ENCODE measurements around the gene PTMS.

Gene PTMS

GRCh38 chr12:6752167-6752920, 13.8 kb upstream of the PTMS start:
- no peak for DNase-seq (ENCODE audit: low read depth in 1 of 2, low spot score in 1 of 2)

- peak; percentile 94 to 96 for DNase-seq (ENCODE audit: low read depth in 1 of 2, low spot score in 1 of 2)
Observed at GRCh38 chr12:6752921-6753771, 13.0 kb upstream of the PTMS start, which contains the start of gene MLF2. MLF2 (minus strand) TSS chr12:6753141; CDS start chr12:6752334, 807 bp downstream.

GRCh38 chr12:6753772-6754356, 12.3 kb upstream of the PTMS start:
- DNase-seq (ENCODE audit: low read depth in 1 of 2, low spot score in 1 of 2) = no peak

GRCh38 chr12:6754411-6754810, 11.8 kb upstream of the PTMS start:
- no peak for DNase-seq (ENCODE audit: low read depth in 1 of 2, low spot score in 1 of 2)

GRCh38 chr12:6757028-6757690, 9.0 kb upstream of the PTMS start:
- no peak for DNase-seq (ENCODE audit: low read depth in 1 of 2, low spot score in 1 of 2)

- no peak for DNase-seq (ENCODE audit: low read depth in 1 of 2, low spot score in 1 of 2)
Observed at GRCh38 chr12:6758506-6759095, 7.6 kb upstream of the PTMS start.

- no peak for DNase-seq (ENCODE audit: low read depth in 1 of 2, low spot score in 1 of 2)
Observed at GRCh38 chr12:6759741-6760140, 6.4 kb upstream of the PTMS start.

GRCh38 chr12:6763380-6763779, 2.8 kb upstream of the PTMS start:
- DNase-seq (ENCODE audit: low read depth in 1 of 2, low spot score in 1 of 2) = no peak

- no peak for DNase-seq (ENCODE audit: low read depth in 1 of 2, low spot score in 1 of 2)
Observed at GRCh38 chr12:6764011-6764828, 1.9 kb upstream of the PTMS start.

GRCh38 chr12:6765048-6765633, 1.0 kb upstream of the PTMS start:
- DNase-seq (ENCODE audit: low read depth in 1 of 2, low spot score in 1 of 2) = no peak

GRCh38 chr12:6766651-6767349, 637 bp downstream of the PTMS start:
- DNase-seq (ENCODE audit: low read depth in 1 of 2, low spot score in 1 of 2) = peak in 1 of 2 donors; percentile 47

- no peak for DNase-seq (ENCODE audit: low read depth in 1 of 2, low spot score in 1 of 2)
Observed at GRCh38 chr12:6767353-6768319, 1.5 kb downstream of the PTMS start.

GRCh38 chr12:6768437-6768914, 2.3 kb downstream of the PTMS start:
- no peak for DNase-seq (ENCODE audit: low read depth in 1 of 2, low spot score in 1 of 2)

- DNase-seq (ENCODE audit: low read depth in 1 of 2, low spot score in 1 of 2) = no peak
Observed at GRCh38 chr12:6768990-6769389, 2.8 kb downstream of the PTMS start.

GRCh38 chr12:6769666-6770065, 3.5 kb downstream of the PTMS start:
- no peak for DNase-seq (ENCODE audit: low read depth in 1 of 2, low spot score in 1 of 2)

- DNase-seq (ENCODE audit: low read depth in 1 of 2, low spot score in 1 of 2) = no peak
Observed at GRCh38 chr12:6770094-6770493, 3.9 kb downstream of the PTMS start.

- DNase-seq (ENCODE audit: low read depth in 1 of 2, low spot score in 1 of 2) = no peak
Observed at GRCh38 chr12:6770600-6770999, 4.4 kb downstream of the PTMS start.

- DNase-seq (ENCODE audit: low read depth in 1 of 2, low spot score in 1 of 2) = no peak
Observed at GRCh38 chr12:6771091-6771495, 4.9 kb downstream of the PTMS start.
